Thymus (tissue), 2 donors: ENCODE measurements around the gene CHRNB2. TPM values are rescaled to one million over a fixed set of nuclear protein-coding genes. Genes with fewer than 3 reads are reported as not detected.

Source experiments
- polyA plus RNA-seq: library from polyadenylated mRNA; stranded (reverse); fragments of 200-250 nt; gene quantifications from one replicate; pipeline ENCODE4 v1.2.3, GENCODE V29; 2013
- total RNA-seq: library from RNA; stranded (reverse); fragments of 120-200 nt; gene quantifications from one replicate; pipeline ENCODE4 v1.2.4, GENCODE V29; 2013
- donor health status: healthy.

Gene CHRNB2
- total and polyA plus RNA-seq, 2 donors = 0.05 to 0.21 TPM

Other genes with a start within 250 kb of the CHRNB2 start
- 0.05 TPM for gene AQP10, start 246.7 kb upstream of the CHRNB2 start, total RNA-seq
- 0.09 TPM for gene AQP10, start 246.7 kb upstream of the CHRNB2 start, polyA plus RNA-seq
- 23.0 TPM for gene ATP8B2, start 242.3 kb upstream of the CHRNB2 start, total RNA-seq
- 15.5 TPM for gene ATP8B2, start 242.3 kb upstream of the CHRNB2 start, polyA plus RNA-seq
- 10.5 TPM for gene IL6R, start 162.4 kb upstream of the CHRNB2 start, total RNA-seq
- gene IL6R, start 162.4 kb upstream of the CHRNB2 start, polyA plus RNA-seq = 10.3 TPM
- 0.47 TPM for gene TDRD10, start 65.6 kb upstream of the CHRNB2 start, total RNA-seq
- 12.2 TPM for gene TDRD10, start 65.6 kb upstream of the CHRNB2 start, polyA plus RNA-seq
- 2.7 TPM for gene SHE, start 65.4 kb upstream of the CHRNB2 start, total RNA-seq
- gene SHE, start 65.4 kb upstream of the CHRNB2 start, polyA plus RNA-seq = 7.6 TPM
- 33.0 TPM for gene UBE2Q1, start 9.1 kb upstream of the CHRNB2 start, total RNA-seq
- 49.4 TPM for gene UBE2Q1, start 9.1 kb upstream of the CHRNB2 start, polyA plus RNA-seq
- gene ADAR, start 40.4 kb downstream of the CHRNB2 start, total RNA-seq = 92.8 TPM
- gene ADAR, start 40.4 kb downstream of the CHRNB2 start, polyA plus RNA-seq = 49.7 TPM